Endothelial cell of umbilical vein (primary cell): ENCODE data around the gene CCDC57.

Experiments
- EZH2 ChIP-seq: IDR thresholded peaks from 2 replicates; pipeline ENCODE4 v1.6.1; 2012; ENCODE audit warnings: borderline replicate concordance, low read depth, mild to moderate bottlenecking, moderate library complexity, low read length, inconsistent platforms; ENCODE audit not compliant: severe bottlenecking
- MYC ChIP-seq: IDR thresholded peaks from one replicate; pipeline ENCODE4 v1.6.1; 2011; ENCODE audit warnings: mild to moderate bottlenecking, low read depth, low read length
- POLR2A ChIP-seq: IDR thresholded peaks from 2 replicates; pipeline ENCODE4 v1.6.1; 2012; ENCODE audit warnings: low read depth, mild to moderate bottlenecking, control low read depth, low read length

GRCh38 chr17:82230609-82231311, 18.1 kb upstream of the CCDC57 start:
- TF ChIP-seq POLR2A: peak; percentile 44
- no peak for TF ChIP-seq MYC
- TF ChIP-seq EZH2: no peak
